GM12801 (cell line): ENCODE results near the gene KRTAP4-3.

ENCODE experiments used
- TF ChIP-seq, protein P1 (sequence below): IDR thresholded peaks from one replicate; pipeline ENCODE4 v1.5.1; 2011; ENCODE audit warnings: control low read depth; ENCODE audit not compliant: insufficient read length; ENCODE audit errors: extremely low read depth

Gene KRTAP4-3

DNA sequence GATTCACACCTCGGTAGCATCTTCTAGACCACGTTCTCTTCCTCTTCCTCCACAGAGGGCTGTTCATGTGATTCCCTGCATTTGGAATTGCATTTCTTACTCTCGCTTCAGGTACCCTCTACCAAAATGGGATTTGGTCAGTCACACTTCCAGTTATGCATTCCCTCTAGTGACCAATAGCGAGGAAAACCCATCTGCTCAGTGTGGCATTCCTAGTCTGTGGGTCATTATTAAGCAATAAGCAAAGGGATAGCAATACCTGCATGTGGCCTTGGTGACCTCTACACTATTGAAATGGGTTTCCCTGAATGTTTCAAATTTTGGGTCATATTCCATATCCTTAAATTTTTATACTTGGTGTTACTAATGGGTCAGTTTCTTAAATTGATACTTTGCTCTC lies 18.0 kb downstream of the KRTAP4-3 start:
- TF ChIP-seq, protein P1, sequence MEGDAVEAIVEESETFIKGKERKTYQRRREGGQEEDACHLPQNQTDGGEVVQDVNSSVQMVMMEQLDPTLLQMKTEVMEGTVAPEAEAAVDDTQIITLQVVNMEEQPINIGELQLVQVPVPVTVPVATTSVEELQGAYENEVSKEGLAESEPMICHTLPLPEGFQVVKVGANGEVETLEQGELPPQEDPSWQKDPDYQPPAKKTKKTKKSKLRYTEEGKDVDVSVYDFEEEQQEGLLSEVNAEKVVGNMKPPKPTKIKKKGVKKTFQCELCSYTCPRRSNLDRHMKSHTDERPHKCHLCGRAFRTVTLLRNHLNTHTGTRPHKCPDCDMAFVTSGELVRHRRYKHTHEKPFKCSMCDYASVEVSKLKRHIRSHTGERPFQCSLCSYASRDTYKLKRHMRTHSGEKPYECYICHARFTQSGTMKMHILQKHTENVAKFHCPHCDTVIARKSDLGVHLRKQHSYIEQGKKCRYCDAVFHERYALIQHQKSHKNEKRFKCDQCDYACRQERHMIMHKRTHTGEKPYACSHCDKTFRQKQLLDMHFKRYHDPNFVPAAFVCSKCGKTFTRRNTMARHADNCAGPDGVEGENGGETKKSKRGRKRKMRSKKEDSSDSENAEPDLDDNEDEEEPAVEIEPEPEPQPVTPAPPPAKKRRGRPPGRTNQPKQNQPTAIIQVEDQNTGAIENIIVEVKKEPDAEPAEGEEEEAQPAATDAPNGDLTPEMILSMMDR: no peak

DNA sequence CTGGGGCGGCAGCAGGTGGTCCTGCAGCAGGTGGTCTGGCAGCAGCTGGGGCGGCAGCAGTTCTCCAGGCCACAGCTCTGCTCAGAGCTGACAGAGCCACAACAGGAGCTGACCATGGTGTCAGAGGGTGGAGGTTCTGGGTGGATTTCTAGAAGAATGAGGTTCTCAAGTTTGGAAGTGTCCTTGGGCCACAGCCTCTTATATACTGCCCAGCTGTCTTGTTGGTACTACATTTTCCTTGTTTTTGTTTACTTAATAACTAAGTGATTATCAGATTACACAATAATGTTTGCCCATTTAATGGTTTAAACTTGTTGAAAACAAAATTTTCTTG lies 18.4 kb downstream of the KRTAP4-3 start, which contains the start of gene KRTAP4-5:
KRTAP4-5 (minus strand) TSS at position 174 of the 334 bp plus-strand sequence; CDS start at position 116, 58 bp downstream.
- TF ChIP-seq, protein P1: no peak

DNA sequence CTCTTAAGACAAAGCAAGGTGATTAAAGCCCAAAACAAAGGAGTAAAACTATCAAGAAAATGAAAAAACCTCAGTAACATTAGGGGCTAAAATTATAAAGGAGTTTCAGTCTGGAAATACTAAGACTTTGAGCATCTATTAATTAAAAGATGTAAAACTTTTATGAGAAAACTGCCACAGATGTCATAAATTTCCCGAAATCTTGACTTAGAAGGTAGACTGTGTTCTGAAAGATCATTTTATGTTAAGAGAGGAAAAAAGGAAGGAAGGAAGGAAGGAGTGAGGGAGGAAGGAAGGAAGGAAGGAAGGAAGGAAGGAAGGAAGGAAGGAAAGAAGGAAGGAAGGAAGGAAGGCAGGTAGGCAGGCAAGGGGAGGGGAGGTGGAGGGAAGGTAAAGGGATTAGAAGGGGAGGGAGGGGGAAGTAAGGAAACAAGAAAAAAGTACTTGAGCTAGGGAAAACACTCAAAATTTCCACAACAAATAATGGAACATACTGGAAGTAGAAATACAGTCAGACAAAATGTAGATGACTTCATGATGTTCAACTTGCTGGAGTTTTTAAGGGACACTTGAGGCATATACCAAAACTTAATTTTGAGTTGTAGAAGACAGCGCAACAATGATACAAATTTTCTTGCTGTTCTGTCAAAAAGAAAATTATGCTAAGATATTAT lies 20.4 kb downstream of the KRTAP4-3 start:
- TF ChIP-seq, protein P1: no peak

DNA sequence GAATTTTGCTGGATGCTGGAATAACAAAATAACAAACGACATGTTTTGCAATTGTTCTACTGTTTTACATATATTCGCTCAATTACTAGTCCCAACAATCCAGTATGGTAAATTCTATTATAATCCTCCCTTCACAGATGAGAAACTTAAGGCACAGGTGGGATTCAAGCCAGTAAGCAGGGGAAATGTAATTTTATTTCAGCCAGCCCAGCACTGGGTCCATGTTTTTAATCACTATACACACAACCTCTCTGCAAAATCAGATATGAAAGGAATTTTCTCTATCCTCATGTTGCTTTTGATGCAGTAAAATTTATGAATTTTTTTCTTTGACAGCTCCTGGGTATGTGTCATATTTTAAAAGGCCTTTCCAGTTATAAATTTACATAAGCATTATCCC lies 22.8 kb downstream of the KRTAP4-3 start:
- TF ChIP-seq, protein P1: no peak

DNA sequence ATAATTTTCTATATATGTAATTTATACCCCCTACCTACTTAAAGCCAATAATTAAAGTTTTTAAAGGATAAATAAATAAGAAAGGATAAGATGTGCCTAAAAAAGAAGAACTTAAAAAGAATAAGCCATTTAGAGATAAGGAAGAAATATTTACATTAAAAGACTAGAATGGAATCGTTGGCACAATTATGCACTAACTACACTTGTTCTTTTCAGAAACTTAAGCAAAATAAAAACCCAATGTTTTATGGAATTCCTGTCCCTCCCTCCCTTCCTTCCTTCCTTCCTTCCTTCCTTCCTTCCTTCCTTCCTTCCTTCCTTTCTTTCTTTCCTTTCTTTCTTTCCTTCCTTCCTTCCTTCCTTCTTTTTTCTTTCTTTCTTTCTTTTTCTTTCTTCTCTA lies 23.2 kb downstream of the KRTAP4-3 start:
- TF ChIP-seq, protein P1: no peak

DNA sequence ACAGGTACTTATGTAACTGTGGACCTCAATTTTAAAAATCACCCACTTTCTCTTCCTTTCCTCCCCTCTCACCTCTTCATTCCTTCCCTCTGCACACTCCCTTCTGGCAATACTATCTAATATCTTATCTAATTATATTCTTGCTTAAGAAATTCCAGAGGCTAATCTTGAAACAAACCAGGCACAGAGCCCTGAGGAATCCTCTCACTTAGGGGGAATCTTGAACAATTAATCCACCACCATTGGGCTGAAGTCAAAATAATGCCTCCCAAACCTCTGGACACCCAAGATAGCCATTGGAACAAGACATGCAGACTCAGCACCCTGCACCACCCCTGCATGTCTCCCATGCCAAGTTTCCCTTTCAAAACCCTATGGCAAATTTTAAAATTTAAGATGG lies 26.7 kb downstream of the KRTAP4-3 start:
- TF ChIP-seq, protein P1: no peak

DNA sequence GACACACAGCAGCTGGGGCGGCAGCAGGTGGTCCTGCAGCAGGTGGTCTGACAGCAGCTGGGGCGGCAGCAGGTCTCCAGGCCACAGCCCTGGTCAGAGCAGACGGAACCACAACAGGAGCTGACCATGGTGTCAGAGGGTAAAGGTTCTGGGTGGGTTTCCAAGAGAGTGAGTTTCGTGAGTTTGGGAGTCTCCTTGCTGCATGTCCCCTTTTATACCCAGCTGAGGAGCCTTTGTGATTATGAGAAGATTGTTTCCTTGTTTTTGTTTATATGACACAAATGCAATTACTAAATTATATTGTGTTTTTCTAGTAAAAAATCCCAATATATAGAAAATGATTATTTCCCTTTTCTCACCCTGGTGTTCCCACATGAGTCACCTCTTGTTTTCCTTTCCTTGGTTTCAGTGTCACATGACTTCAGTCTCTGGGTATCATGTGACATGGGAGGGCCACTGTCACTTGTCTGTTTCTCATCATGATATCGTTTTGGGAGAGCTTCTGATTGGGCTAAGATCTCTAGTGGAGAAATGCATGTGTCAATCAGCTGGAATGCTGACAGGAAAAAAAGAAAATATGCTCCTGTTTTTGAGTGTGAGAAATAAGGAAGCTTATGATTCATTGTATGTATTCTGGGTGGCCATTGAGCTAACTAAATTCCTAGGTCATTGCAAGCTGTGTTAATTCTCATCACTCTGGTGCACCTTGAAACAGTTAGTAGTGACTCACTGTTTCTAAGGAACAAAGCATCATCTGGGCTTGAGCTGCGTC lies 27.5 kb downstream of the KRTAP4-3 start, which contains the start of gene KRTAP4-6:
KRTAP4-6 (minus strand) TSS at position 185 of the 772 bp plus-strand sequence; CDS start at position 128, 57 bp downstream.
- TF ChIP-seq, protein P1: no peak
